Calu3 (cell line): ENCODE measurements around the gene PIEZO2. TPM values are rescaled to one million over a fixed set of nuclear protein-coding genes. Genes with fewer than 3 reads are reported as not detected.

Source experiments
- BruUV-seq: library from RNA; stranded (reverse); fragments of 400-500 nt; replicated peaks from 2 replicates; lab custom pipeline; 2021; lab: Mats Ljungman, UMichigan
- CTCF ChIA-PET: fragments of 300-600 bp; sonication (Branson Sonifier 250); formaldehyde crosslinking; loops from one replicate; lab custom pipeline; 2022; ENCODE audit warnings: antibody characterized with exemption; lab: Charles Lee
- DNase-seq: peaks from one replicate; pipeline ENCODE4 v3.0.0; 2022
- H3K27ac Mint-ChIP-seq: one replicate; pipeline ENCODE4 v1.8.0; 2022; ENCODE audit warnings: mixed read lengths; ENCODE audit not compliant: unreplicated experiment
- H3K27me3 Mint-ChIP-seq: one replicate; pipeline ENCODE4 v1.8.0; 2022; ENCODE audit warnings: mixed read lengths; ENCODE audit not compliant: unreplicated experiment
- H3K36me3 Mint-ChIP-seq: one replicate; pipeline ENCODE4 v1.8.0; 2022; ENCODE audit warnings: mild to moderate bottlenecking, moderate library complexity, mixed read lengths; ENCODE audit not compliant: insufficient read depth, unreplicated experiment
- H3K4me1 Mint-ChIP-seq: one replicate; pipeline ENCODE4 v1.8.0; 2022; ENCODE audit warnings: mild to moderate bottlenecking, low read depth, mixed read lengths; ENCODE audit not compliant: unreplicated experiment
- H3K4me3 Mint-ChIP-seq: one replicate; pipeline ENCODE4 v1.8.0; 2022; ENCODE audit warnings: mild to moderate bottlenecking, low read depth, moderate library complexity, mixed read lengths; ENCODE audit not compliant: unreplicated experiment
- H3K9me3 Mint-ChIP-seq: one replicate; pipeline ENCODE4 v1.8.0; 2022; ENCODE audit warnings: low read depth, mixed read lengths; ENCODE audit not compliant: unreplicated experiment
- intact Hi-C: fragments of 100-400 bp; cut with micrococcal nuclease; formaldehyde crosslinking; loops from one replicate; pipeline ENCODE4 v1.10.0; 2022; ENCODE audit not compliant: unreplicated experiment
- total RNA-seq: library from RNA; stranded (reverse); gene quantifications from 2 replicates; pipeline ENCODE4 v1.2.3, GENCODE V29; 2022
- TF ChIP-seq, protein P1 (sequence below): fragments of 200-600 bp; IDR thresholded peaks from one replicate; pipeline ENCODE4 v1.8.0; 2022; ENCODE audit warnings: antibody characterized with exemption; ENCODE audit not compliant: unreplicated experiment

PIEZO2 gene
- total RNA-seq, 1 experiment from 2014 or later = 0.24 TPM

DNA sequence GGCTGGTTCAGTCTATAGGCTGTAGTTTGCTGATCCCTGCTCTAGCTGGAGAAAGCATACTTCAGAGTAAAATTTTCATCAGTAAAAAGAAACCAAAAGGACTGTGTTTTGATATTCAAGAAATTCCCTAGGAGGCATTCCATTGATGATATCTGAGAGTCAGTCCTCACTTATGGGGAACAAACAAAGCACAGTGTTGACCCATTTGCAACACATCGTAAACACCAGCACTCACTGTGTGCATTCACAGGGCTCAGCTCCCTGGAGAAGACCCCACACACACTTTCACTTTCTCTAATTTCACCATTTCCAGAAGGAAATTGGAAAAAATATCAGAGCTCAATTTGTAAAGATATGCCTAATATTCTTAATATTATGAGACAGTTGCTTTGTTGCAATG lies 147.1 kb downstream of the PIEZO2 start:
- intact Hi-C loops = no loop called here
- CTCF ChIA-PET = no interaction called here
- Mint-ChIP-seq H3K4me3 (no peak overlapping the region), H3K36me3 (peaks cover 5% of the 10 kb centered on the region), H3K9me3 (peaks cover 2% of the 10 kb centered on the region), H3K4me1 (peaks cover 30% of the 10 kb centered on the region), H3K27ac (no peak overlapping the region), H3K27me3 (no peaks in the 10 kb centered on the region)
- no peak for DNase-seq
- no TSS peak for BruUV-seq
- TF ChIP-seq, protein P1, sequence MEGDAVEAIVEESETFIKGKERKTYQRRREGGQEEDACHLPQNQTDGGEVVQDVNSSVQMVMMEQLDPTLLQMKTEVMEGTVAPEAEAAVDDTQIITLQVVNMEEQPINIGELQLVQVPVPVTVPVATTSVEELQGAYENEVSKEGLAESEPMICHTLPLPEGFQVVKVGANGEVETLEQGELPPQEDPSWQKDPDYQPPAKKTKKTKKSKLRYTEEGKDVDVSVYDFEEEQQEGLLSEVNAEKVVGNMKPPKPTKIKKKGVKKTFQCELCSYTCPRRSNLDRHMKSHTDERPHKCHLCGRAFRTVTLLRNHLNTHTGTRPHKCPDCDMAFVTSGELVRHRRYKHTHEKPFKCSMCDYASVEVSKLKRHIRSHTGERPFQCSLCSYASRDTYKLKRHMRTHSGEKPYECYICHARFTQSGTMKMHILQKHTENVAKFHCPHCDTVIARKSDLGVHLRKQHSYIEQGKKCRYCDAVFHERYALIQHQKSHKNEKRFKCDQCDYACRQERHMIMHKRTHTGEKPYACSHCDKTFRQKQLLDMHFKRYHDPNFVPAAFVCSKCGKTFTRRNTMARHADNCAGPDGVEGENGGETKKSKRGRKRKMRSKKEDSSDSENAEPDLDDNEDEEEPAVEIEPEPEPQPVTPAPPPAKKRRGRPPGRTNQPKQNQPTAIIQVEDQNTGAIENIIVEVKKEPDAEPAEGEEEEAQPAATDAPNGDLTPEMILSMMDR = no peak

GRCh38 chr18:11000071-11000470 lies 149.3 kb downstream of the PIEZO2 start:
- no peaks in the 10 kb centered on the region for H3K27me3 Mint-ChIP-seq
- no peak overlapping the region for H3K4me3 Mint-ChIP-seq
- DNase-seq = no peak
- intact Hi-C loops = no loop called here
- BruUV-seq = no TSS peak
- CTCF ChIA-PET = no interaction called here
- peaks cover 15% of the 10 kb centered on the region for H3K4me1 Mint-ChIP-seq
- no peaks in the 10 kb centered on the region for H3K36me3 Mint-ChIP-seq
- TF ChIP-seq, protein P1 = no peak
- H3K27ac Mint-ChIP-seq = no peak overlapping the region
- peaks cover 8% of the 10 kb centered on the region for H3K9me3 Mint-ChIP-seq

DNA sequence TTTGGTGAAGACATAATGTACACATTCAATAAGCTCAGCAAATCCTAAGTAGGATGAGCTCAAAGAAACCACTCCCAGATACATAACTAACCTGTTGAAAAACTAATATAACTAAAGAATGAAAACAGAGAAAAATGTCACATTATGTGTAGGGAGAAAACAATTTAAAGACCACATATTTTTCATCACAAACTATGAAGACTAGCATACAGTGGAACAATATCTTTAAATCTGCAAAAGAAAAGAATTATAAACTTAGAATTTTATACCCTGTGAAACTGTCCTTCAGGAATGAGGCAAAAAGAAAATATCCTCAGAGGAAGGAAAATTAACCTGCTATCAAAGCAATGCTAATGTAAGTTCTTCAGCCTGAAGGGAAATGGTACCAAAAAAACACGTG lies 151.5 kb downstream of the PIEZO2 start:
- no peaks in the 10 kb centered on the region for H3K4me1 Mint-ChIP-seq
- H3K27ac Mint-ChIP-seq = no peak overlapping the region
- no peak overlapping the region for H3K4me3 Mint-ChIP-seq
- CTCF ChIA-PET = no interaction called here
- no peaks in the 10 kb centered on the region for H3K27me3 Mint-ChIP-seq
- no peaks in the 10 kb centered on the region for H3K36me3 Mint-ChIP-seq
- peaks cover 15% of the 10 kb centered on the region for H3K9me3 Mint-ChIP-seq
- intact Hi-C loops = no loop called here
- BruUV-seq = no TSS peak
- TF ChIP-seq, protein P1 = no peak
- DNase-seq = no peak

GRCh38 chr18:10995550-10995949 lies 153.8 kb downstream of the PIEZO2 start:
- TF ChIP-seq, protein P1 = no peak
- intact Hi-C loops = no loop called here
- BruUV-seq = no TSS peak
- H3K4me3 Mint-ChIP-seq = no peak overlapping the region
- no peak overlapping the region for H3K27ac Mint-ChIP-seq
- no peaks in the 10 kb centered on the region for H3K4me1 Mint-ChIP-seq
- CTCF ChIA-PET = no interaction called here
- H3K9me3 Mint-ChIP-seq = peaks cover 15% of the 10 kb centered on the region
- no peaks in the 10 kb centered on the region for H3K36me3 Mint-ChIP-seq
- DNase-seq = no peak
- no peaks in the 10 kb centered on the region for H3K27me3 Mint-ChIP-seq
